Fibroblast of villous mesenchyme (primary cell): ENCODE measurements around the gene XPO4. TPM values are rescaled to one million over a fixed set of nuclear protein-coding genes. Genes with fewer than 3 reads are reported as not detected.

Experiments
- DNase-seq: peaks from one replicate; pipeline ENCODE4 v3.0.0-alpha.2; 2010; ENCODE audit warnings: low read depth
- H3K4me3 ChIP-seq: 2 replicates; pipeline ENCODE4 v1.5.1; 2011; ENCODE audit warnings: low read depth, mild to moderate bottlenecking, low read length
- total RNA-seq: library from RNA; depleted of rRNA; stranded (reverse); fragments of >200 nt; gene quantifications from 2 replicates; pipeline ENCODE4 v1.2.3, GENCODE V29; 2012
- TF ChIP-seq, protein P1 (sequence below): IDR thresholded peaks from 2 replicates; pipeline ENCODE4 v1.5.1; 2012; ENCODE audit warnings: low read depth, mild to moderate bottlenecking, low read length; ENCODE audit not compliant: insufficient read depth

XPO4 gene
- total RNA-seq, 1 donor = 29.8 TPM

DNA sequence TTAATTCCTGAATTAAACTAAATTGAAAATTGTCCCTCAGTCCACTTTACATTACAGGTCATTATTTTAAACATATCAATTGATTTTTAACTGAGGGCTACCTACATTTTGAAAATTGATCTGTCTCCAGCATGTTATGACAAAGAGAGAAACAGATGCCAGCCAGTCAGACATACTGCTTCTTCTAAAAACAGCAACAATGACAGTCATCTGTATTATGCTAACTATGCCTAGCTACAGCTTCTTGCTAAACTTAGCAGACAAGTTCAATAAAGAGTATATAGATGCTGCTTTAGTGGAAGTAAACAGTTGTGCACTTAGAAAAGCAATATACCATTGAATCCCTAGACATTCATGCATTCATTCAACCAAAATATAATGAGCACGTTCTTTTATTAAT, 80.1 kb downstream of the XPO4 start:
- no peak overlapping the region for H3K4me3 ChIP-seq
- DNase-seq = no peak
- TF ChIP-seq, protein P1, sequence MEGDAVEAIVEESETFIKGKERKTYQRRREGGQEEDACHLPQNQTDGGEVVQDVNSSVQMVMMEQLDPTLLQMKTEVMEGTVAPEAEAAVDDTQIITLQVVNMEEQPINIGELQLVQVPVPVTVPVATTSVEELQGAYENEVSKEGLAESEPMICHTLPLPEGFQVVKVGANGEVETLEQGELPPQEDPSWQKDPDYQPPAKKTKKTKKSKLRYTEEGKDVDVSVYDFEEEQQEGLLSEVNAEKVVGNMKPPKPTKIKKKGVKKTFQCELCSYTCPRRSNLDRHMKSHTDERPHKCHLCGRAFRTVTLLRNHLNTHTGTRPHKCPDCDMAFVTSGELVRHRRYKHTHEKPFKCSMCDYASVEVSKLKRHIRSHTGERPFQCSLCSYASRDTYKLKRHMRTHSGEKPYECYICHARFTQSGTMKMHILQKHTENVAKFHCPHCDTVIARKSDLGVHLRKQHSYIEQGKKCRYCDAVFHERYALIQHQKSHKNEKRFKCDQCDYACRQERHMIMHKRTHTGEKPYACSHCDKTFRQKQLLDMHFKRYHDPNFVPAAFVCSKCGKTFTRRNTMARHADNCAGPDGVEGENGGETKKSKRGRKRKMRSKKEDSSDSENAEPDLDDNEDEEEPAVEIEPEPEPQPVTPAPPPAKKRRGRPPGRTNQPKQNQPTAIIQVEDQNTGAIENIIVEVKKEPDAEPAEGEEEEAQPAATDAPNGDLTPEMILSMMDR = no peak

DNA sequence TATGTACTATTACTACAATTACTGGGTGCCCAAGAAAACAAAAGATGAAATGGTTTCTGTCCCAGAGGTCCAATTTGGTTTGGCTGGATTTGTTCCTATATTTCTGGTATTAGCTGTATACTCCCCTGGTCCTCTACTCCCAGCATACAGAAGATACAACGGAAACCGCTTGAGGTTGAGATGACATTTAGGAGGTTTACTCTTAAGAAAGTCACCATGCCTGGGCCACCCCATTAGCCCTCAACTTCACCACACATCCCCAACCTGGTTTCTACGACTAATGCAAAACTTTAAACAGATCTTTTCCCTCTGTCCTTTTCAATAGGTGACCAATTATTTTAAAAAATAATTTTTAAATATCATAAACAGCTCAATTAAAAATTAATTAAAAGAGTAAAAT, 82.8 kb downstream of the XPO4 start:
- TF ChIP-seq, protein P1 = no peak
- H3K4me3 ChIP-seq = no peak overlapping the region
- no peak for DNase-seq

DNA sequence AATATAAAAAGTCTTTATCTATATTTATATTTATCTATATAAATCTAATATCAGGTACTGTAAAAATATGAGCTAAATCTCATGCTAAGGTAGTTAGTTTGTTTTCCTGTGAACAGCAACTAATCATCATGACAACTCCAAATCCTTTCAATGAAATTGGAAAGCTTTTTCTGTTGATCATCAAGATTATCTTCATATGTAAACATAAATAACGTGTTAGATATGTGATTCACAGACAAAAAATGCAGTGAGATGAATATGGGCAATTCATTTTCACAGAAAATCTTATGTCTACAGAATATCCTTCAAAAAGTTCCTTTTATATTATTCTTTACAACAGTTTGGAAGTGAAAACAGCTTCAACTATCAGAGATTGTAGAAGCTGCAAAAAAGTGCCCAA, 87.1 kb downstream of the XPO4 start:
- TF ChIP-seq, protein P1 = no peak
- peak; percentile 24 for DNase-seq

DNA sequence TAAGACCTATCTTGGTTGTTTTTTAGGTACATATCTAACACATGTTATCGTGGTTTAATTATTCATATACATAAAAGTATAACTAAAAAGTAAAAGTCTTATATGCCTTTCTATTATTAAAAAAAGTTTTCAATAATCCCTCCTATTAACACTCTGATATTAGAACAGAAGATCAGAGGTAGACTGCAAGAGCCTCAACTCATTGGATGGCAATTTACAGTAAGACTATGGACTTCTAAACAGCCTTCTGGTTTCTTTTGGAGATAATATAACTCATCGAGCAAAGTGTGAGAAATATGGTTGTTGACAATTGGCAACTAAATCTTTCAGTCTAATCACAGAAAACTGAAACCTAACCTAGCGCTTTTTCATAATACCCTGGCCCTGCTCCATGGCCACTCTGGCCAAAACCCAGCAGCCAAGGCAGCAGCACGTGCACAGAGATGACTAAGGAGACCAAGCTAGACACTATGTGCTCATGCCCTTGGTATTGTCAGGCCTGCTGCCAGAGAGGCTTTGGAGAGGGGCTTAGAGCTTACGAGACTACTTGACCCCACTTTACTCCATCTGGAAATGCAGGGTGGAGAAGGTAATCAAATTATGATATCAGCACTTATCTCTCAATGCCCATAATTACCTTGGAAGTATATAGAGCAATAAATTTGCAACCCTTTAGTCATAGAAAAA, 88.2 kb downstream of the XPO4 start:
- TF ChIP-seq, protein P1 = no peak
- DNase-seq = peak; percentile 97
- peak overlapping the region; percentile 5 for H3K4me3 ChIP-seq

More for the DNA sequence above, 87.1 kb downstream of the XPO4 start:
- no peak overlapping the region for H3K4me3 ChIP-seq

DNA sequence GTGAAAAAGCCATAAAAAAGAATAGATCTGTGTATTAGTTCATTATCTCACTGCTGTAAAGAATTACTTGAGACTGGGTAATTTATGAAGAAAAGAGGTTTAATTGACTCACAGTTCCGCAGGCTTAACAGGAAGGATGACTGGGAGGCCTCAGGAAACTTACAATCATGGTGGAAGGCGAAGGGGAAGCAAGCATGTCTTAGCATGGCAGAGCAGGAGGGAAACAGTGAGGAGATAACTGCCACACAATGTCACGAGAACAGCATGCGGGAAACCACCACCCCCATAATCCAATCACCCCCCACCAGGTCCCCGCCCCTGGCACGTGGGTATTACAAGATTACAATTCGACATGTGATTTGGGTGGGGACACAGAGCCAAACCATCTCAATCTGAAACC, 89.7 kb downstream of the XPO4 start:
- TF ChIP-seq, protein P1 = no peak
- DNase-seq = no peak
- H3K4me3 ChIP-seq = no peak overlapping the region

DNA sequence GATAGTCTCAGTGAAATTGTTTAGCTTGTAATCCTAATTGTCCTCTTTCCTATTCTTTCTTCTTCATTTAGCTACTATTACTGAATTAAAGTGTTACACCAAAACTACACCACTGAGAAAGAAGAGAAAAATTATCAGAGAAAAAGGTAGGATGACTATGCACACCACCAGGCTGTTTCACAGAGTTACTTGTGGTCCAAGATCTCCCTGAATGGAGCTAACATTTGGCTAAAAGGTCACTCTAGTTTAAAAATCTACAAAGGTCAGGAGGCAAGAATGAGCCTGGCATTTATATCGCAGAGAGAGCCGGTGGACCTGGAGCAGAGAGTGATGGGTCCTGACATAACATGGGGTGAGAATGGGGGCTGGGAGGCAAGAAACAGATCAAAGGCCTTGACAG, 91.7 kb downstream of the XPO4 start:
- H3K4me3 ChIP-seq = no peak overlapping the region
- no peak for DNase-seq
- TF ChIP-seq, protein P1 = no peak

DNA sequence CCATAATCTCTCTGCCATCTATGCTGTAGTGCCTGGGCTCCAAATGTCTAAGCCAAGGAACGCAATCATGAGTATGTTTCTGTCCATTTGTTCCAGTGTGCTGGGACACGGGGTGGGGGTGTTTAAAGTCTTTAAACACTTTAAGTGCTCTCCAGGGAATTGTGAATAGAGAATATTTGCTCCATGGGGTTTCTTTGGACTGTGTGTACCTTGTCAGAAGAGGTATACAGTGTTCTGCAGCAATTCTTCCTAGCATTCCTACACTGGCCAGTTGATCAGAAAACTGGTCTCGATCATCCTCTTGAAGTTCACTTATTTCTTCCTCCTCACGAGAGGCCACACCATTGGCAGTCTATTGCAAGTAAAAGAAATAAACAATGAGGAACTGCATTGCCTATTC, 93.7 kb downstream of the XPO4 start:
- no peak for DNase-seq
- TF ChIP-seq, protein P1 = no peak
- H3K4me3 ChIP-seq = no peak overlapping the region
